Stimulated activated memory B cell treated with anti-CD40 and anti-IgM and Interleukin-4, amounts not matched to agents 10 μg/mL and 1 μg/mL and 100 μg/mL, for 72 hours (primary cell): ENCODE measurements around the gene HTATSF1.

Experiments used
- ATAC-seq: fragments of 150-1000 bp; cut with Tn5 transposase; 2 replicates; pipeline ENCODE4 v1.10.0; 2021
- H3K27ac Mint-ChIP-seq: one replicate; pipeline ENCODE4 v1.8.0; 2022; ENCODE audit warnings: mild to moderate bottlenecking, mixed read lengths
- H3K27me3 Mint-ChIP-seq: one replicate; pipeline ENCODE4 v1.8.0; 2022; ENCODE audit warnings: mixed read lengths
- H3K36me3 Mint-ChIP-seq: one replicate; pipeline ENCODE4 v1.8.0; 2022; ENCODE audit warnings: mixed read lengths
- H3K4me1 Mint-ChIP-seq: one replicate; pipeline ENCODE4 v1.8.0; 2022; ENCODE audit warnings: mixed read lengths
- H3K4me3 Mint-ChIP-seq: one replicate; pipeline ENCODE4 v1.8.0; 2022; ENCODE audit warnings: mild to moderate bottlenecking, moderate library complexity, mixed read lengths
- H3K9me3 Mint-ChIP-seq: one replicate; pipeline ENCODE4 v1.8.0; 2022; ENCODE audit warnings: mixed read lengths

Gene HTATSF1

DNA sequence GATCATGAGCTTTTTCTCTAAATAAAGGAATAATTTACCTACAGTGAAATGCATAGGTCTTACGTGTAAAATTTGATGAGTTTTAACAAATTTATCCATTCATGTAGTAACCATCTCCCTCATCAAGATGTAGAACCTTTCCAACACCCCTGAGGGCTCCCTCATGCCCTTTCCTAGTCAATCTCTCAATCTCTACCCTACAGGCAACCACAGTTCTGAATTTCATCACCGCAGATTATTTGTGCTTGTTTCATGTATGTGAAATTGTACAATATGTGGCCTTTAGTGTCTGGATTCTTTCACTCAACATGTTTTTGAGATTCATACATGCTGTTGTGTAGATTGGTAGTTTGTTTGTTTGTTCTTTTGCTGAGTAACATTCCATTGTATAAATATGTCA lies 36.7 kb downstream of the HTATSF1 start:
- ATAC-seq = no peak
- peaks cover 1% of the 10 kb centered on the region for H3K27me3 Mint-ChIP-seq
- no peak overlapping the region for H3K4me3 Mint-ChIP-seq
- no peaks in the 10 kb centered on the region for H3K9me3 Mint-ChIP-seq
- no peak overlapping the region for H3K27ac Mint-ChIP-seq
- no peaks in the 10 kb centered on the region for H3K4me1 Mint-ChIP-seq
- no peaks in the 10 kb centered on the region for H3K36me3 Mint-ChIP-seq

DNA sequence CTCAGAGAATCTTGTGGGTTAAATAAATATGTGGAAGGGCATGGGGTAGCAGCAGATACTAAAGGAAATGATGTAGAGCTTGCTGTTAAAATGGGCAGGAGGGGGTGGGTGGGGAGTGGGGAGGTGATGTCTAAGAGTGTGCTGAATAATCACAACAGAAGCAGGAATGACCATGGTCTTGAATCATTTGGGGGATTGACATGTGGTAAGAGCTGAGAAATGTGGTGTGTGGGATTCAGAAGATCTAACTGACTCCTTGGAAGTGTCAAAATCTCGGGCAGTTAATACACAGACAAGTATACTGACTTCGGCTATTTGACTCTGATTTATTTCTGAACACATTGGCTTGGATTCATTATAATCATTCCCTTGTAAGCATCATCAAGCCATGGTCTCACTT lies 41.4 kb downstream of the HTATSF1 start:
- ATAC-seq = no peak
- Mint-ChIP-seq H3K27me3 (peaks cover 16% of the 10 kb centered on the region), H3K27ac (no peak overlapping the region), H3K36me3 (no peaks in the 10 kb centered on the region), H3K4me3 (no peak overlapping the region), H3K4me1 (no peaks in the 10 kb centered on the region), H3K9me3 (no peaks in the 10 kb centered on the region)

DNA sequence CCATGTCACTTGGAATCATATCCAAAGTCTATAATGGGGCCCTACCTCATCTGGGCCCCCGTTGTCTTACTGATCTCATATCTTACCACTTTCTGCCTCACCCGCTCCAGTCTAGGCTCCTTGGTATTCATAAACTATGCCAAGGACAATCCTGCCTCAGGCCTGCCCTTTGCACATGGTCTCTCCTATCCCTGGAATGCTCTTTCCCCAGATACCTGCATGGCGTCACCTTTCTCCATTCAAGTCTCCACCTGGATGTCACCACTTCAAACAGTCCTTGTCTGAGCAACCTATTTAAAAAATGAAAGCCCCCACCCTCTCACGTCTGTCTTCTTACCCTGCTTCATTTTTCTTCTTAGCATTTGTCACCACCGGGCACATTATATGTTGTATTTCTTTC lies 42.8 kb downstream of the HTATSF1 start:
- Mint-ChIP-seq H3K36me3 (no peaks in the 10 kb centered on the region), H3K4me3 (no peak overlapping the region), H3K4me1 (no peaks in the 10 kb centered on the region), H3K27ac (no peak overlapping the region), H3K9me3 (no peaks in the 10 kb centered on the region), H3K27me3 (peaks cover 16% of the 10 kb centered on the region)
- no peak for ATAC-seq

DNA sequence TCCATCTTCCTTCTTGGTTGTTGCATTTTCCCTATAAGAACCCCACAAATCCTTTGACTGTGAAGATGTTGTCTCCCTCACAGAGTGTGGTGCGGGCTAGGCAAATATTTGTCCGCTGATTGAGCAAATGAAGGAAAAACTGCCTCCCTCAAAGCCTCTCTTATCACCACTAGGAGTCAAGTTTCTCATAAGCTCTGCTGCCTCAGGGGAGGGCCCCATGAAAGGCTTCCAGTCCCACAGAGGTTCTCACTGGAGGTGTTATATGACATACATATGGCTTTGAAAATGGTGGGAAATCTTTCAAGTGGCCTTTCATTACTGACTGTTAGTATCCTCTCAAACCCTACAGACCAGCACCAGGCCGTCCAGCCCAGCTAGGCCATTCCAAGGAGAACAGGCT lies 43.9 kb downstream of the HTATSF1 start:
- ATAC-seq = no peak

DNA sequence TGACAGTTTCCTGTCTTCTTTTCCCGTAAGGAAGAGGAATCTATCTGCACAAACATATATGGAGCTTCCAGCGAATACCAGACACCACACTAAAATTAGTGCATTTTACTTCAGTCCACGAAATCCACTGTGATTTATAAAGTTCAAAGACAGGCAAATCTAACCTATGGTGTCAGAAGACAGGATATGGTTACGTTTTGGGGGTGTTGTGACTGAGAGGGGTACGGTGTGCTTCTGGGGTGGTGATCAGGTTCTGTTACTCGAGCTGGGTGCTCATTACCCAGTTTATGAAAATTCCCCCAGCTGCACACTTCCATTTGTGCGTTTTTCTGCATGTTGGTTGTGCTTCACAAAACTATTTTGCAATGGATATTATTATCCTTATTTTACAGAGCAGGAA lies 44.9 kb downstream of the HTATSF1 start:
- Mint-ChIP-seq H3K27ac (no peak overlapping the region), H3K27me3 (peaks cover 16% of the 10 kb centered on the region), H3K4me3 (no peak overlapping the region), H3K4me1 (no peaks in the 10 kb centered on the region), H3K9me3 (no peaks in the 10 kb centered on the region), H3K36me3 (no peaks in the 10 kb centered on the region)
- ATAC-seq = no peak

More for the DNA sequence above, 43.9 kb downstream of the HTATSF1 start:
- Mint-ChIP-seq H3K9me3 (no peaks in the 10 kb centered on the region), H3K27me3 (peaks cover 16% of the 10 kb centered on the region), H3K36me3 (no peaks in the 10 kb centered on the region), H3K4me3 (no peak overlapping the region), H3K27ac (no peak overlapping the region), H3K4me1 (no peaks in the 10 kb centered on the region)

DNA sequence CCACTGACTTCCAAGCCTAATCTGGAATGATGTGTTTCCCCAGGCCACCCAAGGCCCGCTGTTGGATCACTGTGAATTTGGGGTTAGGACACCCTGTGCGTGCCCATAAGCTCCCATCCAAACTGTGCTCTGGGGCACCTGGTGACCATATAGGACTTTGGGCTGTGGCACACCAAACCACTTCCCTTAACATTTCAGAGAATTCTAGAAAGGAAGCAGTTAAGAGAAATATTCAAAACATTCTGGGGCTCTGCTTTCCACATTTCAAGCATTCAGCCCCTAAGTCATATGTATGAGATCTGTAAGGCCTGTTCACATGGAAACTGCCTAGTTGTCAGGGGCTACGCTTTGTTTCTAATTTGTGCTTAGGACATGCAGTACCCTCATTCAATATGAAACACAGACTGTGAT lies 49.0 kb downstream of the HTATSF1 start:
- no peaks in the 10 kb centered on the region for H3K4me1 Mint-ChIP-seq
- H3K27me3 Mint-ChIP-seq = no peaks in the 10 kb centered on the region
- H3K9me3 Mint-ChIP-seq = no peaks in the 10 kb centered on the region
- no peak overlapping the region for H3K4me3 Mint-ChIP-seq
- H3K27ac Mint-ChIP-seq = no peak overlapping the region
- no peak for ATAC-seq
- H3K36me3 Mint-ChIP-seq = no peaks in the 10 kb centered on the region

DNA sequence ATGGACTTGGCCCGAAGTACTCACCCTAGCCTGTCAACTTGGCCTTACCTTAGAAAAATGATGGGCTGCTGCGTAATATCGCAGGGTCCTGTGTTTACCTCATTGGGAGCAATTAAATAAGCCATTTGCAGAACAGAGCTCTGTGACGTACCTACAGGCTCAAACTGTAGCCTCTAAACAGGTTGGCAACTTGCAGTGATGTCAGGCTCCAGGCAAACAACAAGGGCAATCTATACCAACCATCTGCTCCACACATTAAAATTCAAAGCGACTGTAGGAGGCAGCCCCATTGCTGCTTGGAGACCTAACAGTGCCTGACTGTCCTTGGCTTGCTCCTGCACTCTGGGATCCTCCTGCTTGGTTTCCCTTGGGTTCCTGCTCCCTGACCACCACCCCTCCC lies 51.8 kb downstream of the HTATSF1 start:
- Mint-ChIP-seq H3K27ac (no peak overlapping the region), H3K27me3 (no peaks in the 10 kb centered on the region), H3K9me3 (no peaks in the 10 kb centered on the region), H3K4me1 (no peaks in the 10 kb centered on the region), H3K4me3 (no peak overlapping the region), H3K36me3 (no peaks in the 10 kb centered on the region)
- ATAC-seq = no peak

DNA sequence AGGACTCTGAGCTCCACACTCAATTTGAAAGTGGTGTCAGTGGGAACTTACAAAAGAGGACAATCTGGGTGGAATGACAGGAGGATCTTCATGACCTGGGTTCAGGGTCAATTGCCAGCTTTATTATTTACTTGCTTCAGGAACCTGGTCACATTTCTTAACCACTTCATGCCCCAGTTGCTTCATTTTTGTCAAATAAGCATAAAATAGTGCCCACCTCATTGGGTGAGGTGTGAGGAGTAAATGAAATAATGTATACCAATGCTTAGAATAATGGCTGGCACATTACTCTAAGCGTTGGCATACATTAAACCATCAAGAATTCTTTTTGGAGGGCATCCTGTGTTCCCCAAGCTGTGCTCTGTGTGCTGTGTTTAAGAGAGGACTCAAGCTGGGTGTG lies 54.0 kb downstream of the HTATSF1 start:
- Mint-ChIP-seq H3K27me3 (no peaks in the 10 kb centered on the region), H3K9me3 (no peaks in the 10 kb centered on the region), H3K36me3 (no peaks in the 10 kb centered on the region), H3K4me1 (no peaks in the 10 kb centered on the region), H3K27ac (no peak overlapping the region), H3K4me3 (no peak overlapping the region)
- no peak for ATAC-seq

DNA sequence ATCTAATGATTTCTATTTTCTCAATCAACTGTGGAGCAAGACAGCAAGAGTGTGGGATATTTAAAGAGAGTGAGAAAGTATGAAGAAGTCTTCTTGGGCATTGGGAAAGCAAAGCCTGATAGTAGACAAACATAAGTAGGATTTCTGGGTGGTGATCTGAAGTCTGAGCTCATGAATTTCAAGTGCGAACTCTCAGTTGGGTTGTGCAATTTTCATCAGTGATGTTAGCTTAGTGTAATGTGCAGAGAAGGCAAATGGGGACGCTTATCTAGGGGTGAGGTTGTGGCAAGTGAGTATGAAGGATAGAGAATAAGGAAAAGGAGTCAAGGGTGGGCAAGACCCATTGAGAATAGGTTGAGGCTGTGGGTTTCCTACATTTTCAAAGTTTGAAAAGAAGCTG lies 58.3 kb downstream of the HTATSF1 start:
- H3K27ac Mint-ChIP-seq = no peak overlapping the region
- H3K36me3 Mint-ChIP-seq = no peaks in the 10 kb centered on the region
- H3K9me3 Mint-ChIP-seq = no peaks in the 10 kb centered on the region
- no peaks in the 10 kb centered on the region for H3K4me1 Mint-ChIP-seq
- no peak overlapping the region for H3K4me3 Mint-ChIP-seq
- ATAC-seq = no peak
- H3K27me3 Mint-ChIP-seq = no peaks in the 10 kb centered on the region
